K562 (cell line): ENCODE results near the gene HSF4. TPM values are rescaled to one million over a fixed set of nuclear protein-coding genes. Genes with fewer than 3 reads are reported as not detected.

Experiments used
- BHLHE40 ChIP-seq: IDR thresholded peaks from 2 replicates; pipeline ENCODE4 v1.6.1; 2011; ENCODE audit warnings: low read length, improper control_type of control experiment
- CCAR2 ChIP-seq: fragments of 200-400 bp; formaldehyde crosslinking; IDR thresholded peaks from 2 replicates; pipeline ENCODE4 v1.6.1; 2017; ENCODE audit warnings: mild to moderate bottlenecking, low read depth, low read length
- CHD2 ChIP-seq: IDR thresholded peaks from 2 replicates; pipeline ENCODE4 v1.6.1; 2011; ENCODE audit warnings: low read depth, low read length
- ERF ChIP-seq: fragments of 450-650 bp; formaldehyde crosslinking; IDR thresholded peaks from 2 replicates; pipeline ENCODE4 v1.4.0; 2020; ENCODE audit warnings: mild to moderate bottlenecking, mixed read lengths
- JUN ChIP-seq, 2 experiments: sonication (generic) in 1 of 2; formaldehyde crosslinking in 1 of 2; IDR thresholded peaks; 2 replicates each; pipeline versions ENCODE4 v1.6.1 to v1.8.0; 2012 to 2022; ENCODE audit warnings: borderline replicate concordance in 2 of 2, mild to moderate bottlenecking in 2 of 2, improper control_type of control experiment in 1 of 2, low read depth in 1 of 2, low read length in 1 of 2, missing genetic modification reagents in 1 of 2
- KAT7 ChIP-seq: sonication (generic); formaldehyde crosslinking; IDR thresholded peaks from 2 replicates; pipeline ENCODE4 v1.8.0; 2022; ENCODE audit warnings: missing genetic modification reagents, mild to moderate bottlenecking, borderline replicate concordance
- NR2C2 ChIP-seq, 2 experiments: fragments of 200-800 bp in 1 of 2; sonication (Bioruptor generic) in 1 of 2; sonication (generic) in 1 of 2; formaldehyde crosslinking in 1 of 2; IDR thresholded peaks; 2 replicates each; pipeline versions ENCODE4 v1.6.1 to v1.8.0; 2016 to 2022; ENCODE audit warnings: mild to moderate bottlenecking in 1 of 2, missing compliant biosample characterization in 1 of 2, missing genetic modification characterization in 1 of 2, missing genetic modification reagents in 1 of 2
- PCBP2 ChIP-seq: fragments of 200-400 bp; formaldehyde crosslinking; IDR thresholded peaks from 2 replicates; pipeline ENCODE4 v1.6.1; 2018; ENCODE audit warnings: low read length, low read depth, mild to moderate bottlenecking, moderate library complexity; ENCODE audit not compliant: poor library complexity, severe bottlenecking
- POLR2H ChIP-seq: IDR thresholded peaks from 2 replicates; pipeline ENCODE4 v1.6.1; 2016; ENCODE audit warnings: missing genetic modification characterization, low read depth, mild to moderate bottlenecking, control low read depth, missing compliant biosample characterization, moderate library complexity
- PRDM10 ChIP-seq: fragments of 450-650 bp; IDR thresholded peaks from 2 replicates; pipeline ENCODE4 v1.6.1; 2018; ENCODE audit not compliant: partially characterized antibody
- RBFOX2 ChIP-seq: fragments of 200-400 bp; formaldehyde crosslinking; IDR thresholded peaks from 2 replicates; pipeline ENCODE4 v1.6.1; 2017; ENCODE audit warnings: low read depth, mild to moderate bottlenecking, low read length, moderate library complexity
- SNRNP70 ChIP-seq: fragments of 200-400 bp; formaldehyde crosslinking; optimal IDR thresholded peaks from 2 replicates; pipeline ENCODE3; 2017; ENCODE audit warnings: low read depth, low read length
- TAF1 ChIP-seq: IDR thresholded peaks from 2 replicates; pipeline ENCODE4 v1.6.1; 2011; ENCODE audit warnings: mild to moderate bottlenecking, low read length, moderate library complexity; ENCODE audit not compliant: insufficient read depth, control insufficient read depth, severe bottlenecking; ENCODE audit errors: extremely low read depth
- ZNF146 ChIP-seq: IDR thresholded peaks from one replicate; pipeline ENCODE4 v1.6.1; 2018; ENCODE audit warnings: missing compliant biosample characterization; ENCODE audit not compliant: unreplicated experiment
- polyA plus RNA-seq, 8 experiments: library from polyadenylated mRNA; depleted of rRNA in 4 of 8; stranded (reverse) in 5 of 8; unstranded in 3 of 8; fragments of >200 nt; fragmentation: Nextera tagmentation in 2 of 8; fragmentation: Illumina TruSeq in 1 of 8; extraction: Ambion mirVana in 2 of 8; extraction: Trizol in 1 of 8; gene quantifications; 2 replicates each; pipeline versions ENCODE4 v1.2.1 to v1.2.3, GENCODE V29; 2011 to 2014; ENCODE audit warnings: inconsistent platforms in 1 of 8, missing spikeins in 1 of 8
- total RNA-seq, 7 experiments: library from RNA; depleted of rRNA in 6 of 7; stranded (reverse); fragments of >200 nt in 6 of 7; fragmentation: Illumina TruSeq in 2 of 7; extraction: Trizol in 2 of 7; gene quantifications; 2 replicates each; pipeline versions ENCODE4 v1.2.1 to v1.2.3, GENCODE V29; 2011 to 2021; ENCODE audit warnings: low replicate concordance in 1 of 7

The HSF4 gene
- total and polyA plus RNA-seq, 9 of the 15 experiments (the other 6 are each of a cell fraction or from before 2014, with no cell fraction given), result 0.50 to 35.4 (median 8.8) TPM; not detected in 1

GRCh38 chr16:67164599-67165061 is at the start of gene HSF4 (continued):
- TF ChIP-seq PCBP2 (no peak), CHD2 (no peak), NR2C2 (CRISPR knock-in tag; IDR thresholded peaks at IDR 0.05) (no peak), NR2C2 (tag; IDR thresholded peaks at IDR 0.05) (peak; percentile 82), ZNF146 (CRISPR knock-in tag) (no peak), JUN (IDR thresholded peaks at IDR 0.05; ENCODE audit: borderline replicate concordance, low read depth, low read length) (no peak), JUN (CRISPR knock-in tag; IDR thresholded peaks at IDR 0.05; ENCODE audit: borderline replicate concordance) (no peak), ERF (CRISPR knock-in tag) (no peak), POLR2H (no peak), CCAR2 (no peak), PRDM10 (no peak), BHLHE40 (peak; percentile 94), TAF1 (peak; percentile 41), SNRNP70 (no peak), RBFOX2 (peak; percentile 71), KAT7 (CRISPR knock-in tag) (peak; percentile 82; the same call in 1 of the 2 replicates)
